GM18858 (cell line): Measurements from ENCODE around the gene CENPX.

Source experiments
- ATAC-seq: cut with Tn5 transposase; IDR thresholded peaks from one replicate; pipeline ENCODE4 v1.9.1; 2021; ENCODE audit not compliant: unreplicated experiment

CENPX gene

DNA sequence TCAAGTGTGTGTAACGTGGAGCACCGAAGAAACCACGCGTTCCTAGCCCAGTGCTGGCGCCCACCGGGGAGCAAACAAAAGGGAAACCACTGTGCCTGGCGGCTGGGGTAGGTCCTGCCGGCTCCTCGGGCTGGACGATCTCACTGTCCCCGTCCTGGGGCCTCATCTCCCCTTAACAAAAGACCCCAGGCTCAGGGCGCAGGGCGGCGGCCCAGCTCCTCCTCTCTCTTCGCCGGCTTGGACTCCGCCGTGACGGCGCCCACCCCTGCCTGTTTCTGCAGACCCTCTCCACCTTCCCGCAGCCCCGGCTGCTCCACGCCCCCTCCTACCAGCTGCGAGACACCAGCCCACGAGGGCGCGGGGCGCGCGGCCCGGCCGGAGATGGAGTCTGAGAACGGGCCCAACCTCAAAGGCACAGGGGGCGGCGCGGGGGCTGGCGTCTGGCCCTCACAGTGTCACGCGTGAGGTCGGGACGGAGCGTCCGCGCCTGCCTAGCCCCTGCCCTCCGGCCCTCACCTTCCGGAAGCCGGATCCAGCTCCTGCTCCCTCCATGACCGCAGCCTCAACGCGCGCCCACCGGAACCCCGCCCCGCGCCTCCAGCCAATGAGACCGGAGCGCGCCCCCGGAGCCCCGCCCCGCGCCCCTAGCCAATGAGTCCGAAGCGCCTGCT lies at the start of gene CENPX:
TSS of gene CENPX (minus strand) at position 569 of the 671 bp plus-strand sequence. CDS start at position 552, 17 bp downstream.
- ATAC-seq = no peak

DNA sequence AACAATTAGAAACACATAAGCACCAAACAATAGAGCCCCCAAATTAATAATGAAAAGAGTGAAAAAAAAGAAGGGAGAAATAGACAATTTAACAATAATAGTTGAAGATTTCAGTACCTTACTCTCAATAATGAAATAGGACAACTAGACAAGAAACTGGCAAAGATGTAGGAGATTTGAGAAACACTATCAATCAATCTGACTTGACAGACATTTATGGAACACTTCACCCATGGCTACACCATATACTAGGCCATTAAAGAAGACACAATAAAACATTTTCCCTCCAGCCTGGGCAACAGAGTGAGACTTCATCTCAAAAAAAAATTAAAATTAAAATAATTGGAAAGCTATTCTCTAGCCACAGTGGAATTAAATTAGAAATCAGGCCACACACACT lies 47.9 kb upstream of the CENPX start:
- no peak for ATAC-seq

DNA sequence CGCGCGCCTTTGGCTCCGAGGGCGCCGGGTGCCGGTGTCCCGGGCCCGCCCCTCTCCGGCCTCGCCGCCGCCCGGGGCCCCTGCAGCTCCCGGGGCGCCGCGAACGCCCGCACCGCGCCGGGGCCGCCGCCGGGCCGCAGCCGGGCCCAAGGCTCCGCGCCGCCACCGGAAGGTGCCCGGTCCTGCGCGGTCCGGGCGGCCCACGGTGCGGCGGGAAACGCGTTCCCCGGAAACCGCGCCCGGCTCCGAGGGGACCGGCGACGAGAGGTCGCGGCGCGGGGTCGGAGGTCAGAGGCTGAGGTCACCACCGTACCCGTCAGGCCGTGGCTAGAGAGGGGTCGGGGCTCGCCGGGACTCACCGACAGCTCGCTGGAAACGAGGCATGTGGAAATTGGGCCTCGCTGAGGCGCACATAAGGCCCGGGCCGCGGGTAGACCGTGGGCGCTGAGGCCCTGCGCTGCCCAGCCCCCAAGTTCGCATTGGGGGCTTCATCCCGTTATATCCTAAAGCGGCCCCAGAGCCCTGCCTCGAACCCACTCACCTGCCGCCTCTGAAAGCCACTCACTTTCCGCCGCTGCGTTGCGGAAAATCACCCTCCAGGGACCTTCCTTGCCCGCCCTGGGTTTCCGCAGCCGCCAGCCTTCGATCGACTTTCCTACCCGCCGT lies 43.1 kb upstream of the CENPX start, which contains the start of gene DUS1L:
TSS of gene DUS1L (minus strand) at position 167 of the 666 bp plus-strand sequence. CDS start 745 bp downstream, outside the sequence.
- no peak for ATAC-seq

DNA sequence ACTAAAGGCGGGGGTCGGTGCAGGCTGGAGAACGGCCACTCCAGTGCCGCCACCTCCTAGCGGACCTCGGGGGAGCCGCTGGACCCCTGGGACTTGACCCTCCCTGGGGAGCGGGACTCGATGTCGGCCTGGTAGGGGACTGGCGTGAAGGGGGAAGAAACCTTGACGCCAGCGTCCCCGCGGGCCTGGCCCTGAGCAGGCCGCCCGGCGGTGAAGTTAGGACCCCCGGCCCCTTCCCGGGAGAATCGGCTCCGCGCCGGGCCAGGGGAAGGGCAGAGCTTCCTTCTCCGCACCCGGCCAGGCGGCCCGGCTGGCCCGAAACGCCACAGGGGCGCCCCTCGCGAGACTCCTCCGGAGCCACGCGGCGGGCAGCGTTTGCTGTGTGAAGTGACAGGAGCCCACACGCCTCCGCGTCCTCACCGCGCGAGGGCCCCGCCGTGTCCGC lies 42.5 kb upstream of the CENPX start:
- ATAC-seq = no peak

DNA sequence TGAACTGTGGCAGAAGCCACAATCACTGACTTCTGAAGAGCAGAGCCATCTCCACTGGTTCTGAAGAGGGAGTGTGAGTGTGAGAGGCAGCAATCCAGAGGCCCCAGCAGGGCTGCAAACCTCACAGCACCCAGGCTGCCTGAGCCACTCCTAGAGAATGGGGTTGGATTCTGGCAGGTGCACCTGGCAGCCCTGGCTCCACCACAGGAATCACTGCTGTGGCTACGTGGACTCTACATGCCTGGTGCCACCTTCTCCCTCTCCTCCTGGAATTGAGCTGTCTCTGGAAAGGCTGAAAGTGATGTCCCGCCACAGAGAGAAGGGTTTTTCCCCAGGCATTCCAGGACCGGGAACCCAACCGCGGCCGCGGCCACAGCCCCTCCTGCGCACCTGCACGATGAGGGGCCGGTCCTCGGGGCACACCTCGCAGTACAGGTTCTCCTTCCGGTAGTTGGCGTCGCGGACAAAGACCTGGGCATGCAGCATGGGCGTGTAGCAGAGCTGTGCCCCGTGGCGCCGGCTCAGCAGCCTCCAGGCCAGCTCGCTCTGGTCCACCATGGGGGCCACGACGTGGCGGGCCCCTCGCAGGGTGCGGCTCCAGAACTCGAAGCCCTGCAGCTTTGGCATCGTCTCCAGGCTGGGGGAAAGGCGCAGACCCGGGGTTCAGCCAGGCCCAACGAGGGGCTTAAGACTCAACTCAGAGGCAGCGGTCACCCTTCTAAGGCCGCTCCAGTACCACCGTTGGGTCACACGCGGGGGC lies 41.9 kb upstream of the CENPX start:
- no peak for ATAC-seq

DNA sequence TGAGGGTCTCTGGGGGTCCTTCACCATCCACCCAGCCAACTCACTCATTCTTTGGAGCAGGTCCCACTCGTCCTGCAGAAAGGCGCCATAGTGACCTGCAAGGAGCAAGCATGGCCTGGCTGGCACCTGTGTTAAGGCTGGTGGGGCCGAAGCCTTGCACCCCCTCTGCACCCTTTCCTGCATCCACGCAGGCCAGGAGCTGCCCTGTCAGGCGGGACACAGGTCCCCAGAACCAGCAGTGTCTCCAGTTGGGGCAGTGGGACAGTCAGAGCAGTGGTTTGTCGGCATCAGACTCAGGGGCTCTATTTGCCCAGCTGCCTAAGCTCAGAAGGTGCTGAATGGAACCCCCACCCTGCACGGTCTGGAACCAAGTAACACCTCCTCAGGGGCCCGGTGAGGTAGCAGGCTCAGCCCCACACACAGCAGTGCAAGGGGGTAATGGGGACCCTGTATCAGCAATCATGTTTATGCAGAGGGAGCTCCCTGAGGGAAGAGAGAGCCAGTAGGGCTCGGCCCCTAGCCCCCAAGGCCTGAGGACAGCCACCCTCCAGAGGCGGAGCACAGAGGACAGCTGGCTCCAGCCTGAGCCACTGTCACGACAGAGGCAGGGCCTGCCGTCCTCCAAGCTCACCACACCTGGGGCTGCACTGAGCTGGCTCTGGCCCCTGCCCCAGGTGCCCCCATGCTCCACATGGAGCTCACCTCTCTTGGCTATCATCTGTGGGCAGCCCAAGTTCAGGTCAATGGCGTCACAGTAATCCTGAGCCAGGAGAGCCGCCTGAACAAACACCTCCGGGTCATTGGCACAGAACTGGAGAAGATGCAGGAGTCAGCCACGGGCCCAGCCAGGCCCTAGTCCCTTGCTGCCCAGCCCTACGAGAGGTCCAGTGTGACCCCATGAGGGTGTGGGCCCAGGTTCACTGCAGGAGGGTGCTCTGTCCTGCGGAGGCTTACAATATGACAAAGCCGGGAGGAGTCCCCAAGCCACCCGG lies 41.0 kb upstream of the CENPX start:
- ATAC-seq = no peak

DNA sequence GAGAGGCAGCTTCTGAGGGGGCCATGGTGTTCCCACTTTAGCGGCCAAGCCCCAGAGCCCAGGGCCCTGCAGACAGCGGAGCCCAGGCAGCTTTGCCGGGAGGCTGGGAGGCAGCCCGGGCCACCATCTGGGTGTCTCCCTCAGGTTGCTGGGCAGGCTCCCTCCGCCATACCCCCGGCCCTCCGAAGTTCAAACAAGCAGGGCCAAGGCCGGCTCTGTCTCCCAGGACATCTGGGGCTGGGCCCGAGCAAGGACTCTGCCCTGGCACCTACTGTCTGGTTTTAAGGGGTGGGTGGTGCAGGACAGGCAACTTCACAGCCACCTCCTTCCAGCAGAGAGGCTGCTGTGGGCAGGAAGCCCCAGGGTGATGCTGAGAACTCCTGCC lies 40.3 kb upstream of the CENPX start:
- ATAC-seq = no peak

DNA sequence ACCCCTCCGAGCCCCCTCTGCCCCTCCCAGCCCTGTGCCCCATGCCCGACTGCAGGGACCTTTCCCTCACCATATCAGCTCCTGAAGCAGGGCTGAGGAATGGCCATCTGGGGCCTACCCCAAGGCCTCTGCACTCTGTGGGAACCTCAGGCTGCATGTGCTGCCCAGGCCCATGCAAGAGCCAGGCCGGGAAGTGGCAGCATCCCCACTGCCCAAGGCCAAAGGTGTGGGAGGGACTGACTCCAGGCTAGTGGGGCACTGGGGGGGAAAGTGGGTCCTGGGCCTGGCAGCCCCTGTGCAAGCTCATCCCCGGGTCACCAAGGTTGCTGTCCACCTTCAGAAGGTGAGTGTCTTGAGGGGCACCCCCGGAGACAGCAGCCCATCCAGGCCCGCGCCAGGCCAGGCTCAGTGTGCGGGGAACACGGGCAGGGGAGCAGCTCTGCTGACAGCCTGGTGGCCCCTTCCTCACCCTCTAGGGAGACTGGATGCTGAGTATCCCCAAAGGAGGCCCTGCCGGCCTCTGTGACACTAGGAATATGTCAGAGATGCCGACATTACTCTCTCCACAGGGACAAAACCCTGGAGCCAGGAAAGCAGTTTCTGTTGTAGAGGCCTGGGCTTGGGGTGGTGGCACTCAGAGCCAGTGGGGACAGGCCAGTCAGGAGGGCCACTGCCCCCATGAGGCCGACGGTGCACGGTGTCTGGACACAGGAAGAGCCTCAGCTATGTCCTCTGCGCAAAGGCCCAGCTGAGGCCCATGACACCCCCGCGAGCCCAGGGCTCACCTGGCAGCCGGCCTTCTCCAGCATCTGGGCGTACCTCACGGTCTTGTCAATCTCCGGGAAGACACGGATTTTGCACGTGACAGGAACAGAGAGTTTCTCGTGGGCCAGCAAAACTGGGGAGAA lies 39.7 kb upstream of the CENPX start:
- no peak for ATAC-seq

DNA sequence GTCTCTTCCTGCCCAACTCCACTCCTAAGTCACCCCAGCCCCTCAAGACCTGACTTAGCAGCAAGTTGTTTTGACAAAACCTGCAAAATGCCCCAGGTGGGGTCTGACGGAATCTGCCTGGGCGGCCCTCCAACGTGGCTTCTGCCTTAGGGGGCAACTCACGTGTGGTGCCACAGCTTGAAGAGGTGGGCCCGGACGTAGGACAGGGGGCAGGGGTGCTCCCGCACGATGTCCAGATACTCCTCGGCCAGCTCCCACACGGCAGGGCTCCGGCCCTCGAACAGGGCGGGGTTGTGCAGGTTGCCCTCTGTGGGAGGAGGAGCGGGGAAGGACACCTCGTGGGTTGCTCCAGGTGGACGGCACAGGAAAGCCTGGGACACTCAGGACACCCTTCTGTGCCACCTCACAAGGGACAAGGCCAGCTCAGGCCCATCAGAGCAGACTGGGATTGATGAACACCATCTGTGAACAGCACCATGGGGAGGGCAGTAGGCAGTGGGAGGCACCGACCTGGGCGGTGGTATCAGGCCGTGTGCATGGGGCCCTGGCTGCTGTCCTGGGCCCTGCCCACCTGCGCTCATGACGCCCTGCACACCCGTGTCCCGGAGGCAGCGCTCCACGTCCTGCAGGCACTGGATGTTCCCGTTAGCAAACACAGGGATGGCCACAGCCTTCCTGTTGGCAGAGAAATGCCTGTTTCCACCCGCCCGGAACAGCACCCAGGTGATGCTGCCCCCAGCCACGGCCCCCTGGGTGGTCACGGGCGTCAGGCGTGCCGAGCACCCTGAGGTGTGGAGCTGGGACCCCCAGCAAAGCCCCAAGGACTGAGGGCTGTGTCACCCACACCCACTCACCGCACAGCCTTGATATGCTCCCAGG lies 38.6 kb upstream of the CENPX start:
- ATAC-seq = no peak

DNA sequence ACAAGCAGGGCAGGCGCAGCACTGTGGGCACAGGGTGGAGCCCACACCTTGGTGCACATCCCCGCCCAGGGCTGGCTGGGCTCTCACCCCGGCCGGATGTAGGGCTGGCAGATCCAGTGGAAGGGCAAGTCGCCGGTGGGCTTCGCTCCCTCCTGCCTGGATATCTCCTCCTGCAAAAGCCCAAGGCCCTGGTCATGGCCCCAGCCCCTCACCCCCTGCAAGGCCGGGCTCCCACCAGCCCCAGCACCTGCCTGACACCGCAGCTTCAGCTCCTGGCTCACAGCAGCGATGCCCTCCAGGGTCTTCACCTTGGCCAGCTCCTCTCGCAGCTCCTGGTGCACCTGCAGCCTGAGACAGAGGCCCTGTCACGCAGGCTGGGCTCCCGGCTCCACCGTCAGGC lies 37.9 kb upstream of the CENPX start:
- ATAC-seq = no peak

DNA sequence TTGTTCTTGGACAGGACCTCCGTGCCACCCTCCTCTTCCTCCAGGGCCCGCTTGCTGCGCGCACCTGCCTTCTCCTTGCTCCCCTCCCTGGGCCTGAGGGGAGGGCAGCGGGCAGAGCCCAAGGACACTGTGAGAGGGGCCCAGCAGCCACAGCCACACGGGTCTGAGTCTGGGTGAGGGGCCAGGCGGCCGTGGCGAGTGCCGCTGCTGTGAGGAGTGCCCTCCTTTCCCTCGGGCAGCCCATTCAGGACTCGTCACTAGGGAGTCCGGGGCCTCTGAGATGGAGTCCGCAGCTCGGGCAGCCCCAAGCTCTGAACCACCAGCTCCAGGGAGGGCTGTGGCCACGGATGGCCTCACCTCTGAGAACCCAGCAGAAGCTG lies 37.3 kb upstream of the CENPX start:
- ATAC-seq = no peak

DNA sequence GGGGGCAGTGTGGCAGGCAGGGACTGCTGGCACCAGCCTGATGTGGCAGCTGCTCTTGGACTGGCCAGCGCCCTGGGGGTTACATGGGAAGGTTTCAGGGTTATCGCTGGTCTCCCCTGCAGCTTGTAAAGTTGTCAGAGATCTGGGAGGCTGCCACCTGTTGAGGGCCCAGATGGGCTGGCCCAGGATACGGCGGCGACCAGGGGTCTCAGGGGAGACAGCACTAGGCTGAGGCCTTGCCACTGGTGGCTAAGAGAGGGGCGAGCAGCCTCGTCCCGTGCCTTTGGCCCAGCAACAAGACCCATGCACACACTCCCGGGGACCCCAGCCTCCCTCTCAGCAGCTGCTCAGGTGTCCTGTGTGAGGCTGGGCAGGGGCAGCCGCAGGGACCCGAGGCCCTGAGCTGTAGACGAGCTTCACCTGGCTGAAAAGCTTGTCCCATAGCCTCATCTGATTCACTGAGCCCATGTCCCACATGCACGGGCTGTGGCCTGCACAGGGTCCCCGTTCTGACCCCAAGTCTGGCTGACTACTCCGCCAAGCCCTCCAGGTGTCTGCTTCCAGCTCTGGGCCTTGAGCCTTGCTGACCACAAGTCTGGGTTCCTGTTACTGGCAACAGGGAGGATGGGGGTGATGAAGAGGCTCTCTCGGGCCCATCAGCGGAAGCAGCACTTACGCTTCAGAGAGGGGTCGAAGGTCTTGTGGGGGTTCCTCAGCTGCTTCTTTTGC lies 36.8 kb upstream of the CENPX start:
- no peak for ATAC-seq

DNA sequence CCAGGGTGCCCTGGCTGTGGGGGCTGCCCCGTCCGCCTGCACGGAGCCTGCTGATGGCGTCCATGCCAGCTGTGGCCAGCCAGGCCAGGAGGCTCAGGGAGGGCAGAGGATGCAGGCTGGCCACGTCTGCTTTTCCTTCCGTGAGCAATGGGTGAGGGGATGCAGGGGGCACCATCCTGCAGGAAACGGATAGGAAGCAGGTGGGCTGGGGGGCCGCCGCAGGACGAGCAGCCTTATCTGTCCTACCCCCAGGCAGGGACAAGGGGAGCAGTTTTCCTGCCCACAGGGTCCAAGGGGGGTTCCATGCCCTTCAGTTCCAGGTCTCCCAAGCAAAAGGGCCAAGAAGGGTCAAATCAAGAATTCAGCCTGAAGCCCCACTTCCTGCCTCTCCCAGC lies 36.2 kb upstream of the CENPX start:
- no peak for ATAC-seq

DNA sequence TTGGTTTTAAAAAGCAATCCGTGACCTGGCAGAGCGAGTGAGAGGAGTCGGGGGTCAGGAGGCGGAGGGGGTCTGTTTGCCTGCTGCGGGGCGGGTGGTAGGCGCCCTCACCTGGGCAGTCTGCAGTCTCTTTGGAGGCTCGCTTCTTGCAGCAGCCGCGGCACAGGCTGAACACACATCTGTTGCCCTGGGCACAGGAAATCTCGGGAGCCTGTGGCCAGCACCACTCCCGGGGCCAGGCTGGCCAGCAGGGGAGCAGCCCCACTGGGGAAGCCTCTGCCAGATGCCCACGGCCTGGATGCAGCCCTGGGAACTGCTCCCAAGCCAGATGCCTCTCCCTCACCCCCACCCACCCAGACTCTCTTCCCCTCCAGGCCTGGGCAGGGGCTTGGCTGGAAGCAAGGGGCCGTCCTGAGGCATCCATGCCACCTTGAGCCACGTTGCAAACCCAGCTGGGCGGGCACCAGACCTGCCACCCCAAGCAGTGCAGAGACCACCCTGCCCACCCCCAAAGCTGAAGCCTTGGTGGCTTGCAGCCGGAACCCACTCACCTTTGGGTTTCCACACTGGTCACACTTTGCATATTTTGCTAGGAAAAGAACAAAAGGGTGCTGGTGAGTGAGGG lies 35.7 kb upstream of the CENPX start:
- ATAC-seq = no peak

DNA sequence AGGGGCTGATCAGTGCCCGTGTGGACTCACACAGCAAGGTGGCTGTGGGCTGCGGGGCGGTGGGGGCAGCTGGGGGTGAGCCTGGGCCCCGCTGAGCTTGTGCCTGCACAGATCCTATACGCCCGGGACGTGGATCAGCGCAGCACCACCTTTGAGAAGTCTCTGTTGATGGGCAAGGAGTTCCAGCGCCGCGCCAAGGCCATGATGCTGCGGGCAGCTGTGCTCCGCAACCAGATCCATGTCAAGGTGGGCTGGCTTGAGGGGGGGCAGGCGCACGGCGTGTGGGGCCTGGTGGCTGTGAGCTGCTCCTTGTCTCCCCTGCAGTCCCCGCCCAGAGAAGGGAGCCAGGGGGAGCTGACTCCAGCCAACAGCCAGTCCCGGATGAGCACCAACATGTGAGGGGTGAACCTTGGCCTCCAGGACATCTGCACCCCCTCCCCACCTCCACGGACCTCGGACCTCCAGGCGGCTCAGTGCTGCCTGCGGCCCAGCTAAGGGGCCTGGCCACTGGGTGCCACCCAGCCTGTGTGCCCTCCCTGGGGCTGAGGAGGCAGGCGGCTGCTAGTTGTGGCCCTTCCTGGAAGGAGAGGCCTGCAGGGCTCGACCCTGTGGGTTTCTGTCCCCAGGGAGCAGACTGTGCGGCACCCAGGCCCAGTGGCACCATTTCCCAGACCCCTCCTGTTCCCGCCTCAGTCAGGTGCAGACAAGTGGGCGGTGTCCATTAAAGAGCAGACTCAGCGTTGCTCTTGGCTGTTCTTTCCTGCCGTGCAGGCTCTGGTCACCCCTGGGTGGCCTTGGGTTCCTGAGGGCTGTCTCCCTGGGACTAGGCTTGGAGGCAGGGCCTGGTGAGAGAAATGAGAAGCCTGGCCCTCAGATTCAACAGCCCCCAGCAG lies 34.3 kb upstream of the CENPX start:
- no peak for ATAC-seq

DNA sequence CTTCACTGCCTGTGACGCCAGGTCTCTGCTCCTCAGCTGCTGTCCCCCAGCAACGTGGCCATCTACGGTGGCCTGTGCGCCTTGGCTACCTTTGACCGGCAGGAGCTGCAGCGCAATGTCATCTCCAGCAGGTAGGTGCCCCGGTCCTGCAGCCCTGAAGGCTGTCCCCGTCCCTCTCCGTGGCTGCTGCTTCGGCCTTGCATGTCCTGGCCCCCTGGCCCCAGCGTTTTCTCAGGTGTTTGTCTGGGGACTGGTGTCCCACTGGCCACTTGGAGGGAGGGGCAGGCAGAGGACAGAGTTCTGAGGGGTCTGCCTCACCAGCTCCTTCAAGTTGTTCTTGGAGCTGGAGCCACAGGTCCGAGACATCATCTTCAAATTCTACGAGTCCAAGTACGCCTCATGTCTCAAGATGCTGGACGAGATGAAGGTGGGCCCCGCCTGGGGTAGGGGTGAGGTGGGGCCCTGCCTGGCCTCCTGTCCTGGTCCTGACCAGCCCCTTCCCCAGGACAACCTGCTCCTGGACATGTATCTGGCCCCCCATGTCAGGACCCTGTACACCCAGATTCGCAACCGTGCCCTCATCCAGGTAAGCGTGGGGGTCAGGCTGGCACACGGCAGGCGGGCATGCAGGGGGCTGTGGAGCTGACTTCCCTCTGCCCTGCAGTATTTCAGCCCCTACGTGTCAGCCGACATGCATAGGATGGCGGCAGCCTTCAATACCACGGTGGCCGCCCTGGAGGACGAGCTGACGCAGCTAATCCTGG lies 33.5 kb upstream of the CENPX start:
- ATAC-seq = no peak
